ENCODE results near the gene HNRNPU. TPM values are rescaled to one million over a fixed set of nuclear protein-coding genes. Genes with fewer than 3 reads are reported as not detected.

Gene HNRNPU
- total RNA-seq, 4 donors from 2014 or later: 275 to 441 (median 310) TPM

- Histone ChIP-seq H3K9me3 (no peaks in the 10 kb centered on the region), H3K4me1 (peaks cover 16% of the 10 kb centered on the region), H3K27ac (no peak overlapping the region), H3K27me3 (no peaks in the 10 kb centered on the region), H3K36me3 (peaks cover 88% of the 10 kb centered on the region), H3K4me3 (no peak overlapping the region)
- no peak for DNase-seq (ENCODE audit: low spot score in 2 of 2)
- TF ChIP-seq EP300 (IDR thresholded peaks at IDR 0.05) (no peak), POLR2A (IDR thresholded peaks at IDR 0.05) (no peak), POLR2AphosphoS5 (IDR thresholded peaks at IDR 0.05) (no peak), CTCF (IDR thresholded peaks at IDR 0.05) (no peak)
- WGBS: 90% methylated on average over 3 of the region's 3 CpGs
These were observed 14.1 kb downstream of the HNRNPU start for GRCh38 chr1:244850099-244850852.

DNA sequence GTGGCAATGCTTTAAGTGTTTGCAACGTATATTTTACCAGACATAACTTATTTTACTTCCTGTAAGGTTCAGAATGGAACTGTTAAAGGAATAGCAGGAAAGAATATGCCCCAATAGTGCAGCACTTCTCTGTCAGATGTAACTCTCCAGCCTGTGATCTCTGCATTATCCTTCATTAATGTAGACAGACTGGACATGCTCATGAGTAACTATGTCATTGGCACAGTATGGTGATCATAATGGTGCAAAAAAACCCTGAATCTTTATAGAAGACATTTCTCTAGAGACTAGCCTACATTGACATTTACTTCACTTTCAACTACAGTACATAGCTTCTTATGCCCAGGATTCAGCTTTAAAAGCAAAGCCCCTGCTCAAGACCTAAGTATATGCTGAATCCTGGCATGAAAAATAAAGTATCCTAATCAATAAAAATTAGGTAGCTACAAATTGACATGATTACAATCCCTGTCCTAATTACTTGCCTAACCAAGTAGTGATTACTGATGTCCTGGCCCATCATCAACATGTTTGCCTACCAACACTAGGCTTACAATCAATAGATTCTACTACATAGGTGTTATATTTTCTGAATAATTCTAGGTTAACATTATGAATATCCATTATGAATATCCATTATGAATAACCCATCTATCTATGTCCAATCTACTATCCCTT, 15.0 kb downstream of the HNRNPU start:
- Histone ChIP-seq H3K36me3 (peaks cover 88% of the 10 kb centered on the region), H3K27ac (no peak overlapping the region), H3K27me3 (no peaks in the 10 kb centered on the region), H3K9me3 (no peaks in the 10 kb centered on the region), H3K4me1 (peaks cover 9% of the 10 kb centered on the region), H3K4me3 (no peak overlapping the region)
- DNase-seq (ENCODE audit: low spot score in 2 of 2): no peak
- no peak for TF ChIP-seq POLR2AphosphoS5 (IDR thresholded peaks at IDR 0.05)
- no peak for TF ChIP-seq POLR2A (IDR thresholded peaks at IDR 0.05)
- TF ChIP-seq EP300 (IDR thresholded peaks at IDR 0.05): no peak
- no peak for TF ChIP-seq CTCF (IDR thresholded peaks at IDR 0.05)
- 25% methylated on average over 1 of the region's 1 CpG for WGBS

DNA sequence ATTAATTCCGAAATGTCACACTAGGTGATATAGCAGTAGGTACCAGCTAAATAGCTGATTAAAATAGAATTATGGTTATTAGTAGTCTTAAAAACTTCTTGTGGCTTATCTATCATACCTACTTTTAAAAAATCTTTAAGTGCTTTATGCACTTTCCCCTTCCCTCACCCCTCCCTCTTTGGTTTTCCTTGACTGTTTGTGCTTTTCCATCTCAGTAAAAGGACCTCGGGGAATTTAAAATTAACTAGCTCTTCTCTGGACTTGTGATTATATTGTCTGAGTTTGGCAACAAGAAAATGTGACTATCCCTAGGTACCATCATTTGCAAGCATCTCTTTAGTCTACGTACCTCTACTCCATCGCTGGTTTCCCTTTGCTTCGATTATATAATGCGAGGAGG, 17.7 kb downstream of the HNRNPU start:
- WGBS: 94% methylated on average over 6 of the region's 6 CpGs
- Histone ChIP-seq H3K36me3 (peaks cover 88% of the 10 kb centered on the region), H3K27me3 (no peaks in the 10 kb centered on the region), H3K9me3 (no peaks in the 10 kb centered on the region), H3K4me1 (no peaks in the 10 kb centered on the region), H3K27ac (no peak overlapping the region), H3K4me3 (no peak overlapping the region)
- TF ChIP-seq POLR2AphosphoS5 (IDR thresholded peaks at IDR 0.05) (no peak), POLR2A (IDR thresholded peaks at IDR 0.05) (no peak), EP300 (IDR thresholded peaks at IDR 0.05) (no peak), CTCF (IDR thresholded peaks at IDR 0.05) (no peak)
- DNase-seq (ENCODE audit: low spot score in 2 of 2): no peak

DNA sequence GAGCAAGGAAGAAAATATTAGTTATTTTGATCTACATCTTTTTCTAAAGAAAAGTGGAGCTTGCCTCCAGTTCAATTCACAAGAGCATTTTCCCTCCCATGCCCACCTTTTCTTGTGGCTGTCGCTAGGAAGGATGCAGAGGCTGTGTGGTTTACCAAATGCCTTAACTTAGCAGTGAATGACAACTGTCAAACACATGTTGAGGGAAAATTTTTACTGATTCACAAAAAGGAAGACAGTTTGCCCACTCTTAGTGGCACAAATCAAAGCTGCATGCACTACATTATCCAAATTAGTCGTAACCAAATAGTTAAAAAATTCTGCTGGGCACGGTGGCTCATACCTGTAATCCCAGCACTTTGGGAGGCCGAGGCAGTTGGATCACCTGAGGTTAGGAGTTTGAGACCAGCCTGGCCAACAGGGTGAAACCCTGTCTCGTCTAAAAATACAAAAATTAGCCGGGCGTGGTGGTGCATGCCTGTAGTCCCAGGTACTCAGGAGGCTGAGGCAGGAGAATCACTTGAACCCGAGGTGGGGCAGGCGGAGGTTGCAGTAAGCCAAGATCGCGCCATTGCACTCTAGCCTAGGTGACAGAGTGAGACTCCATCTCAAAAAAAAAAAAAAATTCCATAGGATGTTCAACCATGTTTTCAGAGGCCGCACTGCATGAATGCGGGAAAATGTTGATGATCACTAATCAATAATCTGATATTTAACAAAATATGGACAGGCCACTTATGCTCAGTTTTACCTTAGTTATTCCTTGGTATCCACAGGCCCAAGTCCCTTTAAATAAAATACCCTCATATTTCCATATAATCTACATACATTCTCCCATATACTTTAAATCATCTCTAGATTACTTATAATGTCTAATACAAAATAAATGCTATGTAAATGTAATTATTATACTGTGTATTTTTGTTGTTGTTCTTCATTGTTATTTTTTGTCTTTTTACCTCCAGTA, 19.9 kb downstream of the HNRNPU start:
- no peak overlapping the region for H3K27ac ChIP-seq
- H3K4me3 ChIP-seq: no peak overlapping the region
- no peaks in the 10 kb centered on the region for H3K9me3 ChIP-seq
- TF ChIP-seq POLR2A (IDR thresholded peaks at IDR 0.05) (no peak), POLR2AphosphoS5 (IDR thresholded peaks at IDR 0.05) (no peak), CTCF (IDR thresholded peaks at IDR 0.05) (no peak), EP300 (IDR thresholded peaks at IDR 0.05) (no peak)
- no peaks in the 10 kb centered on the region for H3K27me3 ChIP-seq
- DNase-seq (ENCODE audit: low spot score in 2 of 2): no peak
- H3K36me3 ChIP-seq: peaks cover 87% of the 10 kb centered on the region
- H3K4me1 ChIP-seq: no peaks in the 10 kb centered on the region
- 87% methylated on average over 13 of the region's 13 CpGs for WGBS
